Measurements from ENCODE around the gene VPS41. TPM values are rescaled to one million over a fixed set of nuclear protein-coding genes. Genes with fewer than 3 reads are reported as not detected.

VPS41 gene
- total and polyA plus RNA-seq, 2 of the 13 experiments (the other 11 are each of a cell fraction or from before 2014, with no cell fraction given) = 12.1 to 43.4 TPM

- TF ChIP-seq, protein P1, sequence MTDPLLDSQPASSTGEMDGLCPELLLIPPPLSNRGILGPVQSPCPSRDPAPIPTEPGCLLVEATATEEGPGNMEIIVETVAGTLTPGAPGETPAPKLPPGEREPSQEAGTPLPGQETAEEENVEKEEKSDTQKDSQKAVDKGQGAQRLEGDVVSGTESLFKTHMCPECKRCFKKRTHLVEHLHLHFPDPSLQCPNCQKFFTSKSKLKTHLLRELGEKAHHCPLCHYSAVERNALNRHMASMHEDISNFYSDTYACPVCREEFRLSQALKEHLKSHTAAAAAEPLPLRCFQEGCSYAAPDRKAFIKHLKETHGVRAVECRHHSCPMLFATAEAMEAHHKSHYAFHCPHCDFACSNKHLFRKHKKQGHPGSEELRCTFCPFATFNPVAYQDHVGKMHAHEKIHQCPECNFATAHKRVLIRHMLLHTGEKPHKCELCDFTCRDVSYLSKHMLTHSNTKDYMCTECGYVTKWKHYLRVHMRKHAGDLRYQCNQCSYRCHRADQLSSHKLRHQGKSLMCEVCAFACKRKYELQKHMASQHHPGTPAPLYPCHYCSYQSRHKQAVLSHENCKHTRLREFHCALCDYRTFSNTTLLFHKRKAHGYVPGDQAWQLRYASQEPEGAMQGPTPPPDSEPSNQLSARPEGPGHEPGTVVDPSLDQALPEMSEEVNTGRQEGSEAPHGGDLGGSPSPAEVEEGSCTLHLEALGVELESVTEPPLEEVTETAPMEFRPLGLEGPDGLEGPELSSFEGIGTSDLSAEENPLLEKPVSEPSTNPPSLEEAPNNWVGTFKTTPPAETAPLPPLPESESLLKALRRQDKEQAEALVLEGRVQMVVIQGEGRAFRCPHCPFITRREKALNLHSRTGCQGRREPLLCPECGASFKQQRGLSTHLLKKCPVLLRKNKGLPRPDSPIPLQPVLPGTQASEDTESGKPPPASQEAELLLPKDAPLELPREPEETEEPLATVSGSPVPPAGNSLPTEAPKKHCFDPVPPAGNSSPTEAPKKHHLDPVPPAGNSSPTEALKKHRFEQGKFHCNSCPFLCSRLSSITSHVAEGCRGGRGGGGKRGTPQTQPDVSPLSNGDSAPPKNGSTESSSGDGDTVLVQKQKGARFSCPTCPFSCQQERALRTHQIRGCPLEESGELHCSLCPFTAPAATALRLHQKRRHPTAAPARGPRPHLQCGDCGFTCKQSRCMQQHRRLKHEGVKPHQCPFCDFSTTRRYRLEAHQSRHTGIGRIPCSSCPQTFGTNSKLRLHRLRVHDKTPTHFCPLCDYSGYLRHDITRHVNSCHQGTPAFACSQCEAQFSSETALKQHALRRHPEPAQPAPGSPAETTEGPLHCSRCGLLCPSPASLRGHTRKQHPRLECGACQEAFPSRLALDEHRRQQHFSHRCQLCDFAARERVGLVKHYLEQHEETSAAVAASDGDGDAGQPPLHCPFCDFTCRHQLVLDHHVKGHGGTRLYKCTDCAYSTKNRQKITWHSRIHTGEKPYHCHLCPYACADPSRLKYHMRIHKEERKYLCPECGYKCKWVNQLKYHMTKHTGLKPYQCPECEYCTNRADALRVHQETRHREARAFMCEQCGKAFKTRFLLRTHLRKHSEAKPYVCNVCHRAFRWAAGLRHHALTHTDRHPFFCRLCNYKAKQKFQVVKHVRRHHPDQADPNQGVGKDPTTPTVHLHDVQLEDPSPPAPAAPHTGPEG (CRISPR knock-in tag; IDR thresholded peaks at IDR 0.05) = no peak
These were observed 29.6 kb upstream of the VPS41 start (continued) for GRCh38 chr7:38938589-38938988.

- Histone ChIP-seq H3K79me2 (ENCODE audit: insufficient read depth, low read length) (no peaks in the 10 kb centered on the region), H4K20me1 (ENCODE audit: insufficient read depth, low read length) (no peaks in the 10 kb centered on the region), H3K4me3 (replicated peaks in 1 of 3; ENCODE audit: insufficient read depth in 1 of 3, low read depth in 2 of 3, low read length in 3 of 3) (no peak overlapping the region), H3K27ac (ENCODE audit: extremely low read length, insufficient read depth, low read length) (no peak overlapping the region), H3K36me3 (replicated peaks in 1 of 2; ENCODE audit: control insufficient read depth in 1 of 2, insufficient read depth in 2 of 2, low read length in 2 of 2) (no peaks in the 10 kb centered on the region), H3K4me2 (ENCODE audit: low read depth, low read length) (no peak overlapping the region), H3K9me3 (ENCODE audit: low read length) (no peaks in the 10 kb centered on the region), H3K4me1 (ENCODE audit: insufficient read depth, low read length) (no peaks in the 10 kb centered on the region), H2AFZ (ENCODE audit: low read length) (no peak overlapping the region), H3K27me3 (ENCODE audit: control insufficient read depth in 1 of 2, insufficient read depth in 2 of 2, low read length in 2 of 2) (peaks cover 0 to 4% of the 10 kb centered on the region in 2 experiments; a peak in 2 of 5 replicates), H3K9ac (ENCODE audit: insufficient read depth, low read depth, low read length) (no peak overlapping the region)
- DNase-seq (ENCODE audit: low spot score) = no peak
- 5% methylated on average over 1 of the region's 1 CpG for WGBS (ENCODE audit: low lambda C conversion rate)
- TF ChIP-seq SETDB1 (CRISPR knock-in tag; IDR thresholded peaks at IDR 0.05; ENCODE audit: borderline replicate concordance) (no peak), ZFP1 (CRISPR knock-in tag; IDR thresholded peaks at IDR 0.05) (no peak), NRL (CRISPR knock-in tag; IDR thresholded peaks at IDR 0.05; ENCODE audit: borderline replicate concordance) (no peak), ERF (CRISPR knock-in tag; IDR thresholded peaks at IDR 0.05) (no peak), MYC (CRISPR knock-in tag; IDR thresholded peaks at IDR 0.05; ENCODE audit: borderline replicate concordance) (no peak), CBX5 (CRISPR knock-in tag; IDR thresholded peaks at IDR 0.05; ENCODE audit: borderline replicate concordance) (no peak), MIER3 (CRISPR knock-in tag; IDR thresholded peaks at IDR 0.05; ENCODE audit: borderline replicate concordance) (no peak), HHEX (CRISPR knock-in tag; IDR thresholded peaks at IDR 0.05) (no peak), ZNF326 (CRISPR knock-in tag; IDR thresholded peaks at IDR 0.05; ENCODE audit: borderline replicate concordance) (no peak), ZNF672 (CRISPR knock-in tag; IDR thresholded peaks at IDR 0.05) (no peak), XRCC5 (optimal IDR thresholded peaks at IDR 0.05; ENCODE audit: low read length) (no peak), SNAPC2 (CRISPR knock-in tag; IDR thresholded peaks at IDR 0.05) (no peak), RAD51 (IDR thresholded peaks at IDR 0.05; ENCODE audit: borderline replicate concordance) (no peak), ATM (IDR thresholded peaks at IDR 0.05; ENCODE audit: borderline replicate concordance) (no peak)
- TF ChIP-seq, protein P2, sequence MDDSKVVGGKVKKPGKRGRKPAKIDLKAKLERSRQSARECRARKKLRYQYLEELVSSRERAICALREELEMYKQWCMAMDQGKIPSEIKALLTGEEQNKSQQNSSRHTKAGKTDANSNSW (CRISPR knock-in tag; IDR thresholded peaks at IDR 0.05; ENCODE audit: borderline replicate concordance) = no peak
- in situ Hi-C loops (cut with HindIII; ENCODE audit: extremely low pct_ligation_motif_present, low pct_unique_long_range_greater_than_20kb) (no loop called here), intact Hi-C loops (cut with micrococcal nuclease; ENCODE audit: unreplicated experiment) (no loop called here)
- FAIRE-seq = no peak
- no TSS peak for BruUV-seq (replicated peaks)
- ChIA-PET POLR2A (no interaction called here), CTCF (ENCODE audit: low intra/inter-chr PET ratio, low total read pairs) (no interaction called here)
- ATAC-seq = no peak
These were observed 29.1 kb upstream of the VPS41 start for GRCh38 chr7:38938001-38938485.

Data from HepG2 (cell line).